HG03469 (cell line): Measurements from ENCODE around the gene ETV5.

Source experiments
- ATAC-seq: cut with Tn5 transposase; IDR thresholded peaks from one replicate; pipeline ENCODE4 v1.9.1; 2021; ENCODE audit warnings: mild to moderate bottlenecking, moderate library complexity, moderate number of reproducible peaks; ENCODE audit not compliant: unreplicated experiment

ETV5 gene

DNA sequence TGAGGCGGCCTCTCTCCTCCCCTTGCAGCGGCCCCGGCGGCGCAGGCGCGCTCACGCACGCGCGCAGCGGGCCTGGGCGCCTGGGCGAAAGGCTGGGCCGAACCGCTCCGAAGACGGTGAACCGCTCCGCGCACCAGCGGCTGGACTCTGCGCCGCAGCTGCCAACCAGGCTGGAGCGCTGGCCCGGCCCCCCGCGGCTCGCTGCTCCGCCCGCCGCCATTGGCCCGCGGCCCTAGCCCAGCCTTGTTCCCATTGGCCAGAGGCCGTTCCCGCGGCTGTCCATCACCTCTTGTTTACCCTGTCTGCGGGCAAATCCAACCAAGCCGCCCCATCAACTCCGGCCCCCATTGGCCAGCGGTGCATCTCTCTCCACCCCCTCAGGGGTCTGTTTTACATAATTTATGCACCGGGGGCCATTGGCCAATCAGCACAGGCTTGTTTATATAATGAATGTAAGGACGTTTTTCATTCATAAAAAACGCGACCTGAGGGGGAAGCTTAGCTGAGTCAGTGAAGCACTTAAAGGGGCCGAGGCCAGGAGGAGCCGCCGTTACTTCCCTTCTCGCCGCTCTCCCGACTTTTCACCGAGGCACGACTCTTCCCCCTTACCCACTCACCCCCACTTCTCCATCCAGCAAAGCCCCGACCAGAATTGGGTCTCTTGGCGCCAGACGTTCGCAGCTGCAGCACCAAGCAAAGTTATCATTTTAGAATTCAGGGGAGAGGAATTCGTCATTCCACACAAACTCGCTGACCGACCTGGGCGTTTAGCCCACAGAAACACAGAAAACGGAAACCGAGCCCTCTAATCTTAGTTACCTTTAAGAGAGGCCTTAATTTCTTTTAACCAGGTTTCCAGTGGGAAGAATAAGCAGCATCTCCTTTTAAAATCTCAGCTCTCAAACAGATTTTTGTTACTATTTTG lies at the start of gene ETV5:
Gene ETV5, minus strand, starts transcription at position 149 of the 925 bp plus-strand sequence. CDS start 3,221 bp downstream, outside the sequence.
- peak; percentile 84 for ATAC-seq

DNA sequence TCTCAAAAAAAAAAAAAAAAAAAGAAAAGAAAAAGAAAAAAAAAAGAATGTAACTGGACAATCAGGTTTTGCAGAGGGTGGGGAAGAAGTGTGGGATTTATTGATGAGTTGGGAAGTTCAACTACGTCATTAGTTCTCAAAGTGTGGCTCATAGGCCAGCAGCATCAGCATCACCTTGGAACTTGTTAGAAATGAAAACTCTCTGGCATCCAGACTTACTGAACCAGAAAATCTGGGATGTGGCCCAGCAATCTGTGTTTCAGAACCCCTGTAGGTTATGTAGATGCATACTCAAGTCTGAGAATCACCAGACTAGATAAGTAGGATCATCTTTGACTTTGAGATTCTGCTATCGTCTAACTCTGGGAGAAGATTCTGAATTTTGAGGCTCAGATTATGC lies 45.8 kb upstream of the ETV5 start:
- no peak for ATAC-seq

DNA sequence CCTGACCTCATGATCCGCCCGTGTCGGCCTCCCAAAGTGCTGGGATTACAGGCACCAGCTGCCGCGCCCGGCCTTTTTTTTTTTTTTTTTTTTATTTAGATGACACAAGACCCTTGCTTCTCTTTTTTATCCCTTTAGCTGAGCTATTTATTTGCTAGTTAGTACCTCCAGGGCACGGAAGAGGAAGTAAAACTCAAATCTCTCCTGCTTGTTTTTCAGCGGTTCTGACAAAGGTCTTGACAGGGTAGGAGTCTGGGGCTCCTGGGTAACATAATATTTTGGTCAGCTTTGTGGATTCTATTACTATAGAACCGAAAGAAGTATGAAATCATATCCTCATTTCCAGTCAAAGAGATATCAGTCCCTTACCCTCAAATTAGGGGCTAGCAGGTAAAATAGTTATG lies 44.0 kb upstream of the ETV5 start:
- peak; percentile 88 for ATAC-seq

DNA sequence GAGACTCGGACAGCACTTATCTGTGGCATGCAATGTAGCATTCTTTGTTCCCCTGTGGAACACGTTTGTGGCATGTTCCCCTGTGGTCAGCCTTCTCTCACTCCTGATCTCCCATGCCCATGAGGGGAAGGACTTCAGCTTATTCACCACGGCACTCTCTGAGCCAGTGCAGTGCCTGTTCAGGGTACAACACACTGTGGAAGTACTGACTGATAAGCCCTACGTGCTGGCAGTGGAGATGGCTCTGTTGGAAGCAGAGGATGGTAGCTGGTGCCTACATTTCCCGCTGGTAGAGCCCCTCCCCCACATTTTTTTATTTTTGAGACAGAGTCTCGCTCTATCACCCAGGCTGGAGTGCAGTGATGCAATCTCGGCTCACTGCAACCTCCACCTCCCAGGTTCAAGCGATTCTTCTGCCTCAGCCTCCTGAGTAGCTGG lies 43.5 kb upstream of the ETV5 start:
- no peak for ATAC-seq

DNA sequence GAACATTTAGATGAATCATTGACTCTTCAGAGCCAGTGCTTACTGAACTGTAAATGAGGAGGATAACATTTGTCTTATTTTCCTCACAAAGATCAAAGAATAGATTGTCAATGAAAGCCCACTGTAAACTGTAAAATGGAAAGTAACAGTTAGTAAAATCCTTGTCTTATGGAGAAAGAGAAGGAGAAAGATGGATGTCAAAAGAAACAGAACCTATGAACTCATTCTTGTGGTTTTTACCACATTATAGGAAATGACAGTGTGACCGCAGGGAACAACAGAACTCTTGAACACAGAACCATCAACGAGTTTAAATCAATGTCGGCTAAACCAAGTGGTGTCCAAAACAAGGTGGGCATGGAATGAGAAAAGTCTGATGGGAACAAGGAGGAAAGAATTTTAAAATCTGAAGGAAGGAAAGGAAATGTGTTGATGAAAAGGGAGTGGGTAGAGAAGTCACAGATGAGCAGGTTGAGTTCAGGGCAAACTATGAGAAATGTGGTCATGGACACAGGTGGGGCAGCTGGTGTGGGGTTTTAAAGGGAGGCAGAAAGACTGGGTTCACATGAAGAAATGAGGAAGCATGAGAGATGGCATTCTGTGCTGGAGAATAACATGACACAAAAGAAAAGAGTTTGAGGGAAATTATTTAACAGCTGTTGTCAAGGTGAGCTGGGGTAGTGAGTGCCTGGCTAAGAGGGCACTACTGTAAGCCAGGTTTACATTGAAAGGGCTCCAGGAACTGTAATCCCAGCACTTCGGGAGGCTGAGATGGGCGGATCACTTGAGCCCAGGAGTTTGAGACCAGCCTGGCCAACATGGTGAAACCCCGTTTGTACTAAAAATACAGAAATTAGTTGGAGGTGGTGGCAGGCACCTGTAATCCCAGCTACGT lies 42.4 kb upstream of the ETV5 start:
- no peak for ATAC-seq

DNA sequence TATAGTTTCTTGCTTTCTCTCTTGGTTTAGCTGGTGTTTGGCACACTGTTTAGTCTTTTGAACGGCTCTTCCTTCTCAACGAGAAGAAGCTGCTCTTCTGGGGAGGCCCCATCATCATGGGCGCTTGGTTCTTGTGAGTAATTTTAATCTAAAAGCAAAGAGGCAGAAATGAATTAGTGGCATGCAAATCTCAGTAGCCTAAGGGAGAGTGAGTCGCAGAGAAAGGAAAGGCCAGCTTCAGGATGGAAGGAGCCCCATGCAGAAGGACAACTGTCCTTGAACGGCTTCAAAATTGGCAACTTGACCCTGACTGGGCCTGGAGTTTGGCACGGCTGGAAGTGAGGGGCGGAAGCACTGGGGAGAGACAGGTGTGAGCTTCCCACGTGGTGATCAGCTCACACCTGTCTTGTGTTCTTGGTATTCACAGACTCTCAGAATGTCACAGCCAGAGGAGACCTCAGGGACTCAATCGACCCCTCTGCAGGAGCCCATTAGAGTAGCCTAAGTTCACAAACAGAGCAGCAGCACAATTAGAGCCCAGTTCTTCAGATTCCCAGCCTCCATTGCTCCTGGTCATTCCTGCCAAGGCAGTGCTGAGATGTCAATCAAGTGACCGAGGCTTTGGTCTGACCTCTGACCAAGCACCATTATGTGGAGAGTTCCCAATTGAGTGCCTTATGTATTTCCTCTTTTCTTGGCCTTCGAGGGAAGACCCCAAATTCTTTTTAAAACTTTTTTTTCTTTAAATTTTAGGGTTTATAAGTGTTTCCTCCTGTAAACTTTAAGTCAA lies 41.3 kb upstream of the ETV5 start:
- no peak for ATAC-seq

DNA sequence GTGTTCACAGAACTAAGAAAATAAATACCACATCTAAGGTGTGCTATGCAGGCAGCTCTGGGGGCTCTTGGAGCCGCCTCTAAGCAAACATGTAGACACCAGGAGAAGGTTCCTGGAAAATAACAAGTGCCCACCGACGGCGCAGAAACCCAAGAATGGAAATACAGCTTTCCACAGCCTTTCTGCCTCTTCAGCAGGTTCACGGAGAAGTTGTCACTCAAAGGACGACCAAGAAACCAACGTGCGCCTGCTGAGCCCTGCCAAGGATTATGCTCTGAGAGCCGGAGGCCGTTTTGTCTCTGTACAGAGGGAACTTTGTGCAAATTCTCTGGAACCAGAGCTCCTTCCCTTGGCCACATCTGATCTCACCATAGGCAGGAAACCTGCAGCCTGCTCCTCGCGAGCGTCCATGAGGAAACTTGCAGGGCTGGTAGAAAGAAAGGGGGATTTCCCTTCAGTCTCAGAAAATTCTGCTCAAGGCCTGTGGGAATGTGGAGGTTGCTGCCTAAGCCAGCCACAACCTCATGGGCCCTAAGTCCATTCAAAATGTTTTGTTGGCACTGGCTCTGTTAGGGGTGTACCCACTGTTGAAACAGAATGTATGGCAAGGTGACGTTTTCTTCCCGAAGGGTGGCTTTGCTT lies 40.6 kb upstream of the ETV5 start:
- no peak for ATAC-seq

DNA sequence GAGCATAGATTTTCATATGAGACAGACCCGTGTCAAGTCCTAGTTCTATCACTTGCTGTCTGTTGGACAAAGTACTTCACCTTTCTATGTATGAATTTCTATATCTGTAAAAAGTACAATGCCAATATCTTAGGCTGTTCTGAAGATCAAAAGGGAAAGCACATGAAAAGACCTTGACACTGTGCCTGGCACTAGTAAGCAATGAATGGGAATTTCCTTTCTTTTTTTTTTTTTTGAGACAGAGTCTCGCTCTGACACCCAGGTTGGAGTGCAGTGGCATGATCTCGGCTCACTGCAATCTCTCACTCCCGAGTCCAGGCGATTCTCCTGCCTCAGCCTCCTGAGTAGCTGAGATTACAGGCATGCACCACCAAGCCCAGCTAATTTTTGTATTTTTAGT lies 35.4 kb upstream of the ETV5 start:
- no peak for ATAC-seq

DNA sequence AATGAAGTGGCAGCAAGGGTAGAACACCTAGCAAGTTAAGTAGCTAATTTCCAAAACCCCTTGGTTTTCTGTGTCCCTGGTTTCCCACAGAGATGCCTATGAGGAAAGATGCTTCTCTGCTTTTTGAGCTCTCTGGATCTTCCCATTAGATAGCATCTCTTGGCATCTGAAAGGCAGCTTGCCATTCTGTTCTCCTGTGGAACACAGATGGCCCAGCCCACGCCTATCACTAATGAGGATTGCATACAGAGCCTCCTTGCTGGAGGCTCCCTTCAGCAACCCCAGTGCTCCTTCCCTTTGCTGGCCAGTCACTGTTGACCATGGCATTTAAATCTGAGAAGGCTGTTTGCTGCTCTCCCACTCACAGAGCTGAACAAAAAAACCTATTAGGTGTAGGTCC lies 34.4 kb upstream of the ETV5 start:
- no peak for ATAC-seq

DNA sequence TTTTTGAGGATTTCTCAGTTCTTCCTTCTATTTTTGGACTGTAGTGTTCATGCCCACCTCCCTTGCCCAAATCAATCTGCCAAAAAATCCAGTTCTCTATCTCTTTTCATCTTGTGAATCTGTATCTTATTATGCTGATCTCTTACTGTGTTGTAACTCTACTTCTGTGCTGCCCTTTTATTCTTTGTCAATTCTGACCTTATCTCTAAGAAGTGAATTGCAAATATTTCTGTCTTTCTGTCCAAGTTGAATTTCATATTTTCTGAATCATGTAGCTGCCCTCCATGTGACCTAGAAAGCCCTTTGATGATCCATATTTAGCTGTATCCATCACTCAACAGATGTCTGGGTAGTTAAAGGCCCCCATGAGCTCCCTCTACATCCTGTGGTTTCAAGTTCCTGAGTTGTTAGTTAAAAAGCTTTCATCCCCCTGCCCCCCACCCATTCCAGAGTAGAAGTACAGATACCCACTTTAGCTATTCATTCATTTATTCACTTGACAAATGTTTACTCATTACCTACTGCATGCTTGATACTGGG lies 33.6 kb upstream of the ETV5 start:
- no peak for ATAC-seq

DNA sequence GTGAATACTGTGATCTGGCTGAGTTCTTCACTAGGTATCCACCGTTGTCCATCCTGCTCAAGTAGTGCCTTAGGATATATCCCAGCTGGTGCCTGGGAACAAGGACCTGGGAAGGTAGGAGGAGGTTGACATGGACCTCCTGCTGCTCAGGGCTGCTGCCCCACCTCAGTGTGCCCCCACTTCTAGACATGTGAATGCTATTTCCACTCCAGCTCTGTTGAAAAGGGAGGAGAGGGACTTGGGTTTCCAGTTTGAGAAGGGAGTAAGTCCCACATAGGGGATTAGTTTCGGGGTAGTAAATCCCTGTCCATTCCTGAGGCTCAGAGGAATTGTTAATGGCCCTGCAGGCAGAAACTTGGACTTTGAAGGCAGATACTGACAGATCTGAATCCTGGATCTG lies 32.9 kb upstream of the ETV5 start:
- no peak for ATAC-seq

DNA sequence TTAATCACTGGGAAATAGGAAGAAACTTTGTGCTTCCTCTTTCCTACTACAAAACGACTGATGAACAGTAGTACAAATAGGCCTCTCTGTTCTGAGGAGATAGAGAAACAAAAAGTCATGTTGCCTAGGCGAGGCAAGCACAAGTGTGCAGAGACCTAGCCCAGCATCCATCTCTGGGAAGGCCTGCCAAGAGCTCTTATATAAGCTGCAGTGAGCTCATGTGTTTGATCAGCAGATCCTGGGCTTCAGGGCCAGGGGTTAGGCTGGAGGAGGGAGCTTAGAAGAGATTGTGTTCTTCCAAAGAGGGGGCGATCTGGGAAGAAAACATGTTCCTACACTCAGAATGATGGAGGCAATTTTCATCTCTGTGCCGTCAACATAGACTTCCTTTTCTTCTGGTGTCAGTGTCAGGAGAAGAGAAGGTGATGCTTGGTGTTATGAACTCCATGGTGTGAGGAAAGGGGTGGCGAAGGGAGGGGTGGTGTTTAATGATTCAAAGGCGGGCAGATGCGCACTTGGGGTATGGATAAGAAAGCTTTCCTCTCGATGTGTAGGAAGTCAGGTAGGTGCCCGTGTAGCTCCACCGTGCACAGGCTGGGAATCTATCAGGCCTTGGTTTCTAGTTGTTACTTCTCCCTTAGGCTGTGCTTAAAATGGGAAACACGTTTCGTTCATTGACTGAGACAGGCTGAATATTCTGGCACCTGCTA lies 29.5 kb upstream of the ETV5 start:
- no peak for ATAC-seq

DNA sequence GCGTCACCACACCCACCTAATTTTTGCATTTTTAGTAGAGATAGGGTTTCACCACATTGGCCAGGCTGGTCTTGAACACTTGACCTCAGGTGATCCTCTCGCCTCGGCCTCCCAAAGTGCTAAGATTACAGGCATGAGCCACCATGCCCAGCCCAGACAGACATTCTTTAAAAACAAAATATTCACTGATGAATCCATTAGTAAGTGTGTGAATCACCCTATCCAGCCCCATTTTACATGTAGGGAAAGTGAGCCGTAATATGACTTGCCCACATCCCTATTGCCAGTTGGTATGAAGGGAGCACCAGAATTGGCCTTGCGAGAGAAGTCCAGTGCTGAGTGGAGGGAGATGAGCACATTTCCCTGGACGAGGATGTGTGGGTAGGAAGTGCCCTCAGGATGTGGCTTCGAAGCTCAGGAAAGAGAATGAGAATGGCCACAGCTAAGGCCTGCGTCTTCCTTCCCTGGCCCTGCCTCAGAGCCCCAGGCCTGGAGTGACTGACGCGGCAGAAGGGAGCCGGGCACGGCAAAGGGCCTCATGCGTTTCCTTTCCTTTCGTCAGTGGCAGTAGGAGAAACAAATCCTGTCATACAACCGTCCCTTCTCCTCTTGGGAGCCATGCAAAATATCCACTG lies 28.3 kb upstream of the ETV5 start:
- no peak for ATAC-seq

DNA sequence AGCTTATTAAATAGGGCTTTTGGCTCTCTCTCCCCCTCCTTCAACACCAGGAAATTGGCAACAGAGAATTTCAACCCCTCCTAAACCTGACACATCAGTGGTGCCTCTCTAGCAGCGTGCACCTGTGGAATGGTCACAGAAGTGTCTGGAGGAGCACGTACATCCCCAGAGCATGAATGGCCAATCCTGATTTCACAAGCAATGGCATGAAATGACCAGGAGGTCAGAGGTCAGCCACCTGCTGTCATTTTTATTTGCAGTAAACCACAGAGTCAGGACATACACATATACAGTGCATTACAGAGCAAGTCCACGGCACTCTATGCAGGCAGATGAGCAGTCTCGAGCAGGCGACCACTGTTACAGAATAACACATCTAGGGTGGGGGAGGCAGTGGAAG lies 25.1 kb upstream of the ETV5 start:
- ATAC-seq, result no peak

DNA sequence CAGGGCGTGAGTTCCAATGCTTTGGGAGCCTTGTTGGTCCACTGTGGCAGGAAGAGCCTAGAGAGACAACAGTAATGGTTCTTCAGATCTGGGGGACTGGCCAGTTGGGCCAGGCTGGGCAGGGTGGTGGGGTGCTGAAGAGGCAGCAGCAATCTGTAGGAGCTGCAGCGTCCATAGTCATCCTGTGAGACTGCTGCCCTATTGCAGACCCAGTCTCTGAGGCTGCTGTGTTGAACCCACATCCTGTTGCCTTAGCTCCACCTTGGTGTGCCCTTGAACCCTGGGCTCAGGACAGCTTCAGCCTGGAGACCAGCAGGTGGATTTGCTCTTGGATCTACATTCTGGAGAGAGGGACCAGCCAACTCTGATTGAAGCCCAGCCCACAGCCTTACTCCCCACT lies 23.6 kb upstream of the ETV5 start:
- ATAC-seq, result no peak

DNA sequence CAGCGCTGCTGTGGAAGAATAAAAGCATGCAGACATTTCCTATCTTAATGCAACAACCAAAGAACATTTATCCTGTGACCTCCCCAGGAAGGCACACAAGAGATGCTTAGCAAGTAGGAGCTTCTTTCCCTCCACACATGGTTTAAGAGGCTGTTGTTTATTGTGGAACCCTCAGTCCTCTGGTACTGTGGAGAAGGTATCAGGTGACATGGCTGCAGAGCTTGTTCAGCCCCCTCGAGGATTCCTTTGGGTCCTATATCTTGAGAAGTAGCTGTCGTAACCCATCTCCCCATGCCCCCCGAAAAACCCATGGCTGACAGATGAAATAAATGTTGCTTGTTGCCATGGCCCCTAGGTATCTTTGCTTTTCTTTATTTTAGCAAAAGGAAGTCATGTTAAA lies 20.3 kb upstream of the ETV5 start:
- no peak for ATAC-seq

DNA sequence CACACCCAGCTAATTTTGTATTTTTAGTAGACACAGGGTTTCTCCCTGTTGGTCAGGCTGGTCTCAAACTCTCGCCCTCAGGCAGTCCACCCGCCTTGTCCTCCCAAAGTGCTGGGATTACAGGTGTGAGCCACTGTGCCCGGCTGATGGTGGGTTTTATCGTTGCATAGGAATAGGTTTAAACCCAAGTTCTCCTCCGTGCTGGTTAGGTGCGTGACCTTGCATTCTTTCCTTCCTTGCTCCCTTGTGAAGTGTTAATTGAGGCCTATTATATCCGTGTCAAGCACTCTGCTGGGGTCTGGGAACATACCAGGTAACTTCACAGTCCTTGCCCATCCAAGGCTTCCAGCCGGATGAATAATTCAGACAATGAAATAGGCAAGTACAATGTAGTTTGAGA lies 19.3 kb upstream of the ETV5 start:
- no peak for ATAC-seq

DNA sequence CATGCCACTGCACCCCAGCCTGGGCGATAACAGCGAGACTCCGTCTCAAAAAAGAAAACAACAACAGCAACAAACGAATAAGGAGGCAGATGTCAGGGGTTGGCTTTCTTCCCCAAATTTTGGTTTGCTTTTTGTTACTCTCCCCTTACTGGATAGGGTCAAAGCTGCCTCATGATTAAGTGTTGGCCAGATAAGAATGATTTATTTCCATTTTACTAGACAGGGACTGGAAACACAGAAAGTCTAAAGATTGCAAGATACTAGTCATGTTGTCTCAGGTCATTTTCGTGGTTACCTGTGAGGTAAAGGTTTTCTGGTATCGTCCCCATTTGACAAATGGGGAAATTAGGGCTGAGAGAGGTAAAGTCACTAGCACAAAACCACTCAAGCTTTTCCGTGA lies 18.6 kb upstream of the ETV5 start:
- no peak for ATAC-seq

DNA sequence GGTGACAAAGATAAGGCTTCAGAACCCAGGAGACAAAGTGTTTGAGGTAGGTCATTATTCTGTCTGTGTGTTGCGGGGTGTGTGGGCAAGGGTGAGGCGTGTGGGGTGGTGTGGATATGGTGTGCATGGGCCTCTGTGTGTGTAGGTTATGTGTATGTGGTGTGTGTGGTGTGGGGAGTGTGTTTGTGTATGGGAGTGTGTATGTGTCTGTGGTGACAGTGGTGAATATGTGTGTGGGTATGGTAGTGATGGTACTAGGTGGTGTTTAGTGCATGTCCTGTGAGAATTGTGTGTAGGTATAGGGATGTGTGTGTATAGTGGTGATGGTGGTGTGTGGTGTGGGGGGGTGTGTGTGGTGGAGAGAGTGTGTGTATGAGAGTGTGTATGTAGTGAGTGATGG lies 16.2 kb upstream of the ETV5 start:
- ATAC-seq, result no peak
